Activated CD4-positive, alpha-beta T cell treated with anti-CD3 and anti-CD28 coated beads for 1 hour (primary cell): ENCODE measurements around the gene GRIK3.

ENCODE experiments used
- DNase-seq: peaks from one replicate; pipeline ENCODE4 v3.0.0-alpha.2; 2020

GRIK3 gene

DNA sequence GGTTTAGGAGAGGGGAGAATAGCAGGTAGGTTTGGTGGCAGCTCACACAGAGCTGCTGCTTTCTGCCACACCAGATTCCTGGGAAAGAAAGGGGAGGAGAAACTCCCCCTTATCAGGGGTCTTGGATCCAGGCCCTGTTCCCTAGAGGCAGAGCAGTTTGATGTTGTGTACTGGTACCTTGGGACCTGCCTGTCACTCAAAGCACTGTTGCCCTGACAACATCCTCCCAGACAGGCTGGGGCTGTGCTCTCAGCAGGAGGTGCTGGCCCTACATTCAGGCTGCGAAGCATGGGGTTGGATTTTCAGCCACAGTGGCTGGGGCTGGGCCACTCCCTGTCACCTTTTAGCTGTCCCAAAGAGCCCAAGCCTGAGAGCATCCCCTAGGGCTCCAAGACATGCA, 188.0 kb downstream of the GRIK3 start:
- DNase-seq: no peak

DNA sequence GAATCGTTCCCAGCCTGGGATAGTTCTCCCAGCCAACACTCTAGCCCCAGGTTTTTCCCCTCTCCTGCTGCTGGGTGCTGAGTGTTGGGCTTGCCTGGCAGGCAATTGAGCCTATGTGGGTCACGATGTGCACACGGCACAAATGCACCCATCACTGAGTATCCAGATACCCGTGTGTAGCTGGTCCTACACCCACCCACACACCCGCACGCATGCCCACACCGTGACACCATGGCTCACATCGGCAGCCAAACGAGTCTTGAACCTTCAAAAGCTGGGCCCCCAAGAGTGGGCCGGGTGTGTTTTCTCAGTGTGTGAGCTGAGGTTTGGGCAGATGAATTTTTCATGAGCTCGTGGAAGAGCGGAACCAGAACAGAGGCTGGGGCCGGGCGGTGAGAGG, 188.5 kb downstream of the GRIK3 start:
- DNase-seq: no peak

DNA sequence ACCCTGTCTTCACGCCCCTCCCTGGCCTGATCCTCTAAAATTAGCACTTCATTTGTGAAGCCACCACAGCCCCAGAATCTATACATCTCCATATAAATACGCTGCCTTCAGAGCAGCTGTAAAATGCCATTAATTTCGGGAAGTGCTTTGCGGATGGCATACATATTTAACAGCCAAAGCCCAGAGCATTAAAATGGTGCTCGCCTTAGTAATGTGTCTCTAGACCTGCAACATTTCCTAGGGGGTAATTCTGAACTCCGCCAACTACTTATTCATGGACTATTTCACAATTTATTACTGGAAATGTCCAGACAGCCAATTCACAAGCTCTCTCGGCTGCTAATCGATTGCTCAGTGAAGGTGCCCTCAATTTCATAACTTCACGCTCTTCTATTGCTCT, 189.4 kb downstream of the GRIK3 start:
- DNase-seq: no peak

DNA sequence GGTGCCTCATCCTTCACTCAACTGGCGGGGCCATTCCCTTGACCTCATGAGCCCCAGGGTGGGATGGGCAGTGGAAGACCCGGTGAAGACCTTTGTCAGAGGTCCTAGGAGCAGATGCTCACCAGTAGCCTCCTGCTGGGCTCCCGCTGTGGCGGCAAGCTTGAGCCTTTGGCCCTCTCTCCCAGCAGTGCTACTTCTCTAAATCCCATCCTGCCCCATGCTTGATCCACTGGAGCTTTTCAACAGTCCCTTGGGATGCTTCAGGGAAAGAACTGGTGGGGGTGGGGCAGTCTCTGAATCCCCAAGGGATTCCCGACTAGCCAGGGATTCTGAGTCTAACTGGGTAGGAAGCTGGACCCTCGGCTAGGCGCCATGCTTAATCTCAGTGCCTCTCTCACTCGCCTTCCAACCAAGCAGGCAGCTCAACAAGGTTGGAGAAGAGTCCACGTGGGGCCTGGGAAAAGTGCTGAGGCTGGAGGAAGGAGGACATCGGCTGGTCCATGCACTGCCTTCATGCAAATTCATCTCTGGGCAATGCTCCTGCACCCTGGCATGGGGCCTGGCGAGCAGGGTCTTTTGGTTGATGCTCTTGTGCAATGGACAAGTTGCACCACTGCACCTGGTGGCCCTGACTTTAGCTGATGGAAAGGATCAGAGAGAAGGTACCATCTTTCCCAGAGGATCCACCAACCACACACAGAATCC, 190.3 kb downstream of the GRIK3 start:
- no peak for DNase-seq

DNA sequence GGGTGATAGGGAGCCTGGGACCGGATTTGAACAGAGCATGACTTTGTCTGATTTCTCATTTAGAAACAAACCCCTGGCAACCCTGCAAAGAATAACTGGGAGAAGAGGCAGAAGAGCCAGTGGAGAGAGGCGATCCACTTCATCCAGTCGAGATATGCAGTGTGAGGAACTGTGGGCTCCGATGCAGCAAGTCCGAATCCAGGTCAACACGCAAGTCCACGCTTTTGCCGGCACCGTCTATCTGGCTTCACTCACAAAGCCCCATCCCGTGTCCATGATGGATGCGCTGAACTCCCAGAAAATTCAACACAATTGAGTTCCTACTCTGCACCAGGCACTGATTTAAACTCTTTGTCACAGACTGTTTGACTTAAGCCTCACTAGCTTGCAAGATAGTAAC, 191.3 kb downstream of the GRIK3 start:
- no peak for DNase-seq

DNA sequence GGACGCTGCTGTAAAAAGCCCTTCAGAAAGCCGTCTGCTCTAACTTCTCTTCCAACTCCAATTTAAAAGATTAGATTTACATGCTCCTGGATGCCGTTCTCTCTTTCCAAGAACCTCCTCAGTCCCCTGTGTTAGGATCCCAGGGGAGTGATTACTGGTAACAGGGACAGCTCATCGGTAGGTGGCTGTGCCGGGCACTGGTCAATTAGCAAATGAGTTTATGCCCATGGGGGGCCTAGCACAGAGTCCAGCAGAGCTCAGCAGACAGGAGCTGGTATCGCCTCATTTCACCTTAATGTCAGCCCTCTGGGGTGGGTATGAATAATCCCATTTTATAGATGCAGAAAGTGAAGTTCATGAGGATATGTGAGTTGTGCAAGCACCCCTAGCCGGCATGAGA, 191.9 kb downstream of the GRIK3 start:
- DNase-seq: no peak

DNA sequence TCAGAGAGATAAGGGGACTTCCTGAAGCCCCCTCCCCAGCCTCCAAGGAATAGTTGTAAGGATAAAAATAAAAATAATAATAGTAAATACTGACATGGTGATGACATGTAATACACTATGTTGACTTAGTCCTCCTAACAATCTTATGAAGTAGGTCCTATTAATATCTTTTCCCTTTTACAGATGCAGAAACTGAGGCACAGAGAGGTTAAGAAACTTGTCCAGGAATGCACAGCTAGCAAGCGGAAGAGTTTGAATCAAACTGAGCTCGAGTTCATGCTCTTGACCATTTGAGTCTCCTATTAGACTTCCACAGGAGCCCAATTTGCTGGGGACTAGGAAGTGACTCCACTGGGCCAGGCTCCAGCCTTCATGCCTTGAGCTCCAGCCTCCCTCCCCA, 194.8 kb downstream of the GRIK3 start:
- DNase-seq: no peak

DNA sequence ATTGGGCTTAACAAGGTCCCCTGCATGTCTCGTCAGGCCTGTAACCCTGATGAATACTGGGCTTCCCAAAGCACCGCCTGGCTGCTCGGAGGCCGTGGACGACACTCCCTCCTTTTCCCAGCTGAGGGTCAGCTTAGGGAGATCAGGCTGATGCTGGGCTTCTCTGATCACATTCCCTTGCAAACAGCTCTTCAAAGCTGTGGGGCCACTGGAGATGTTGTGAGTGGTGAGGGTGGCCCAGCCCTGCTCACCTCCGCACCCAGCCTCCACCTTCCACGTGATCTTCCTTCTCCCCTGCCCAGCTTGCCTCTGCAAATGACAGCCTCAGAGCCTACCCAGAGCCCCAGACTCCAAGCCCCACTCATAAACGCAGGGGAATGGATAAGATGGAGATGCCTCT, 195.4 kb downstream of the GRIK3 start:
- no peak for DNase-seq

DNA sequence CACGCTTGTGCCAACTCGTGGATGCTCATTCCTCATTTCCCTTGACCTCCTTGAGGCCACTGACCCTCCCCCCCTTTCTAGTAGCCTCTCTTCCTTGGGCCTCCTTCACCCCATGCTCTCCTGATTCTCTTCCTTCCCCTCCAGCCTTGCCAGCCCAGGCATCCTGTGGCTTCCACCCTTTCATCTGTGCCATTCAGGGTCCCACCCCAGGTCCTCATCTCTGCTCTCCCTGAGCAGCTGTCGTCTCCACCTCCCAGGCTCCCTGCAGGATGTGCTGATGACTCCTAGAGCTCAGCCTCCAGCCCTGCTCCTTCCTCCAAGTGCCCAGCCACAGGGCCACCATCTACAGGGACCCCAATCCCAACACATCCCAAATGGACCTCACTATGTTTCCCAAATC, 197.4 kb downstream of the GRIK3 start:
- no peak for DNase-seq

DNA sequence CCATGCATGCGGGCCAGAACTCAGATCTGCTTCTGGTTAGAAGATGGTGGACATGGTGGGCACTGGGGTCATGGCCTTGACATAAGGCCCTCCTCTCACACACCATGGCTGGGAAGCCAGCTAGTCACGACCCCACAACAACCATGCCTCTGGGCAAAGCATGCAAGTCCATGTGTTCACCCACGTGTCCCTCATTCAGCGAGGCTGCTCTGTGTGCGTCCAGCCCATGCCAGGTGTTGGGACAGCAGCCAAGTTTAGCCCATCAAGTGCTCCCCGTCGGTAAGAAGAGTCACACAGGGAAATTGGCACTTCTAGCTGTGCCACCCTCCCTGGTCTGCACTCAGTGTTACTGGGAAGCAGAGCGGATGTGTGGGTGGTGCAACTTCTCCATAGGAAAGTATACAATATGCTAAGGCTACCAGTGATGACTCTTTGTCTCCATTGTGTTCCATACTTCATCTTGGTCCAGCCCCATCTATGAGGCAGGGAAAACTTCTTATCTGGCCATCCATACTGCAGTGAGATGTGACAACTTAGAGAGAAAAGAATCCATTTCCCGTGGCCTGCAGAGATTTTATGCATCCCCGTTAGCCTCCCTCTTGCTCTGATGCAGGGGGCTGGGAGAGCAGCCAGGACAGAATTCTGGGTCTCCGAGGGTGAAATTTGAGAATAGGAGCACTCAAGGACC, 198.0 kb downstream of the GRIK3 start:
- no peak for DNase-seq

DNA sequence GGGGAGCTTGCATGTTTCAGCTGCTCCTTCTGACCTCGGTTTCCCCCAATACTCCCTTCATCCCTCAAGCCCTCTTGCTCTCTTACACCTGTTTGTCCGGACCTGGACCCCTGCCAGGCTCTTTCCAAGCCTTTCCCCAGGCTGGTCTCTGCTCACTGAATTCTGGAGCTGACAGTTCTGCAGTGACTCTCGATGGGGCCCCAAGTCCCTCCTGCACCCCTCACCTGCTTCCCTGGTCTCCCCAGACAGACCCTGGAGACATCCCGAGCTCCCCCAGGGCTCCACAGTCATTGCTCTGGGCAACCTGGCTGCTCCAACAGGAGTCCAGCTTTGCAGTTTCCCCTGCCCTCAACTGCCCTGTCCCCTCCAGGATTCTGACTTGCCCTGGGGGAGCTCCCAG, 198.6 kb downstream of the GRIK3 start:
- no peak for DNase-seq

DNA sequence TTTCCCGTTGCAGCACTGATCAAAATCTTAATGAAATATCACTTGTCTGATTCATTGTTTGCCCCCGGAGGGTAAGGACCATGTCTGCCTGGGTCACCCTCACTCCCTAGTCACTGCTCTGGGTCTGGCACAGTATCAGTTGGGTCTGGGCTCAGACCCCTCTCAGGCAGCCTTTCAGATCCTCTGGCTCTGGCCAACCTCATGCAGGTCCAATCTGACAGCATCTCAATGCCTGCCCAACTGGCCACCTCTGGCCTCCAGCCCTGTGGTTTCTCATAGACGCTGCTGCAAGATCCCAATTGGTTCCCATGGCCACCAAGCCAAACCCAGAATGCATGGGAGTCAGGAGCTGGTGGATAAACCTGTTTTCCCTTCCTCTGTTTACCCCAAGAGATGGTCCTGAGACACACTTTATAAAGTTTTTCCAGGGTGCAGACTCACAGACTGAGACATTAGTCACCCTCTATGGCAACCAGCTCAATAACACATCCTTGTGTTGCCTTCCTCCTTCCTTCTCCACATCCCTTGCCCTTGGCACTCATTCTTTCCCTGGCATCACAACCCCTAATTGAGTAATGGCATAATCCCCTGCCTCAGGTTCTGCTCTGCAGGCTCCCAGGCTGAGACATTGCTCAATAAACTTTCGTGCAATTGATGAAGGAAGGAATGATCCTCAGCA, 199.2 kb downstream of the GRIK3 start:
- no peak for DNase-seq

DNA sequence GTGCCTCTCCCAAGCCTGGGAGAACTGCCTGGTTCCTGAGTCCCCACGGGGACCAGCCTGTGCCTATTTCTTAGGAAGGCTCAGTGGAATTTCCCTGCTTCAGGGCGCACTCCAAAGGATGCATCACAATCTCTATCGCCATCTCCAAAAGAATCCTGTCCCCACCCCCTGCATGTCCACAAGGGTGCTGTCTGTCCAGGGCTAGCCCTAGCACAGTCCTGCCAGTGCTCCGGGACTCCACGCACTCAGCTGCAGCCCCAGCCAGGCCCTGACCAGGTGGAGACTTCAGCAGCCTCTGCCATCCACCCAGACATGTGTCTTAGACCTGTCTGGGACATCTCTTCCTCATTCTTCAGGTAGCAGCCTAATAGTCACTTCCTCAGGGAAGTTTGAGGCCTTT, 199.7 kb downstream of the GRIK3 start:
- DNase-seq: no peak

DNA sequence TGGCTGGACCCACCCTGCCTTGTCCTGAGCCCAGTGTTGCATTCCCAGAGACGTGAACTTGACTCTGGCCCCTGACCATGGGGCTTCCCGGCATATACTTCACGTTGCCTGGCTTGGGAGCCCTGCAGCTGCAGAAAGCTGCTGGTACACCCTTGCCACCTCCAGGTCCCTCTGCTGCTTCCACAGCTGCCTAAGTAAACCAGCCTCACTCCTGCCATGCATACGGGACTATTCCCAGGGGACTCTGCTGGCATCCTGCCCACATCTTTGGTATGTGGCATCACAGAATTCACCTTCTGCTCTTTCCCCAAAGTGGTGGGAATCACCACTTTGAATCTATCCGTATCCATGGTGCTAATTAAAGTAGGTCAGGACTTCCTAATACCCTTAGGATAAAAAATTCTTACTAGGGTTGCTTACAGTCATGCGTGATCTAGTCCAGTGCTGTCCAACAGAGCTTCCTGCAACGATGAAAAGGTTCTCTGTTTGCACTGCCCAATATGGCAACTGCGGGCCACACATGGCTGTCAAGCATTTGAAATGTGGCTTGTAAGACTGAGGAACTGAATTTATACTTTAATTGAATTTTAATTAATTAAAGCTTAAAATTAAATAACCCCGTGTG, 203.0 kb downstream of the GRIK3 start:
- no peak for DNase-seq

DNA sequence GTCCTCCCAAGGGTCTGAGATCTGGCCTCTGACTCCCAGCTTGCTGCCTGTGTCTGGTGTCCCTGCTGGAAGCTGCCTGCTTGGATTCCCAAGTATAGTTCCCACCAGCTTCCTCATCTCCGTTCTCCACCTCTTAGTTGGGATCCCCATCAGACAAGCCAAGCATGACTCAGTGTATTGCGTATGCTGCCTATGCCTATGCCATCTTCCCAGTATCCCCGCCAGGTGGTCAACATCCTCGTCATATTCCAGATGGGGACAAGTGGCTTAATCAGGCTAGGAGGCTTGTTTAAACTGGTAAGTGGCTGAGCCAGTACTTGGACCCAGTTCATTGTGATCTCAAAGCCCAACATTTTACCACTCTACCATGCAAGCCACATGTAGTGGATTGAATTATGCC, 204.4 kb downstream of the GRIK3 start:
- DNase-seq: no peak

DNA sequence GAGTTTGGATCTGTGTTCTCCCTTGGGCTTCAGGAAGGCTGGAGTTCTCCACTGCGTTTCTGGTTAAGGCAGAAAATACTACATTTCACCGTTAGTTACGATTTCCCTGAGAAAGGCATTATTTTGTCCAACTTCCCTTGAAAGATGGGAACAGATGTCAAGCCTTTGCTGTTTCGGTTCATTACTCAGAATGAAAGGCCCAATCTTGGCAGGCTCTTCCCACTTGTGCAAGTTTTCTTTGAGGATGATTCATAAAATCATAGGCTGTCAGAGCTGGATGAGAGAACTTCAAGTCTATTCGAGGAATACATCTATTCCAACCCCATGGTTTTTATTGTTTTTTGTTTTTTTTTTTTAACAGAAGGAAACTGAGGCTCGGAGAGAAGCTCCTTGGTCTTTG, 205.2 kb downstream of the GRIK3 start:
- no peak for DNase-seq

DNA sequence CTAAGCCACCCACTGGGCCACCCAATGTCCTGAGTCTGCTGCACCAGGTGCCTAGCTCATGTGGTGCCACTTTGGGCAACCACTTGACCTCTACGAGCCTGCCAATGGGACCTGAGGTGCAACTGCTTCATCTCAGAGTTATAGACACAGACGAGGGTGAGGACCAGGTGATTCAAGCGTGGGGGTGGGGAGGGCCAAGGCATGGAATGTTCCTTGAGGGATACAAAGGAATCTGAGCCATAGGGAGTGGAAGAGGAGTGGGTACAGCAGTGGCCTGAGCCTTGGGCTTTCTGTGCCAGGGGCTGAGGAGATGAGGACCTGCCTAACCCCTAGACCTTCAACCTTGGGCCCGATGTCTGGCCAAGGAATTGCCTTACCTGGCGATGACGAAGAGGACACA, 209.1 kb downstream of the GRIK3 start:
- DNase-seq: no peak

DNA sequence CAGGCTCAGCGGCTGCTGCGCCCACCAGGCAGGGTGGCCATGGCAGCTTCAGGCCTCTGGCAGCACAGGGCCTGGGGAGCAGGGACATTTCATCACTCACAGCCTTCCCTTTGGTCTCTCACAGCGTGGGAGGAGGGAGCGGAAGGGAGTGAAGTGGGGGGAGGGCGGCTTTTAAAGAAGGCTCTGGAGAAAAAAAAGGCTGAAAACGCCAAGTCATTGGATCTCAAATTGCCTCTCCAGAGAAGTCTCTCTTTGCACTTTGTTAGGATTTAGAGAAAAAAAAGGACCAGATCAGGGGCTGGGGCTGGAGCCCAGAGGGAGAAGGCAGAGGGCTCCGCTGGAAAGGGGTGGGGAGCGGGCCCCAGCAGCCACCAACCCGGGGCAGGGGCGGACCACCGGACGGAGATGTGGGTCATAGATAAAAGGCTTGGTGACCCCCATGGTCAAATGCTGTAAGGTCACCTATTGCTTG, 209.9 kb downstream of the GRIK3 start:
- no peak for DNase-seq

DNA sequence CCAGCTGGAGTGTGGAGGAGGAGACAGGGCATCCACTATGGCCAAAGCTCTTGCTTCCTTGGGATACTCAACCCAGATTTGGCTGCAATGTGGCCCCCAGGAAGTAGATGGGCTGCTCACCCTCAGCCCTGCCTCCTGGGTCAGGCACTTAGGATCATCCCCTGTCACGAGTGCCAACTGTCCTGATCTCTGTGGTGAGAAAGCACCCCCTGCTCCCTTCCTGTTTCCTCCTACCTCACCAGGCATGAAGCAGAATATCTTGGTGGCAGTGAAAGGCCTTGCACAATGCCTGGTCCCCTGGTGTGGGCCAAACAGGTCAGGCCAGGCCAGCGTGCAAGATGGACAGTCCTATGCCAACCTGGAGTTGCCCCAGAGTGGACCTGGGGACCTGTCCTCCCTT, 211.7 kb downstream of the GRIK3 start:
- no peak for DNase-seq

DNA sequence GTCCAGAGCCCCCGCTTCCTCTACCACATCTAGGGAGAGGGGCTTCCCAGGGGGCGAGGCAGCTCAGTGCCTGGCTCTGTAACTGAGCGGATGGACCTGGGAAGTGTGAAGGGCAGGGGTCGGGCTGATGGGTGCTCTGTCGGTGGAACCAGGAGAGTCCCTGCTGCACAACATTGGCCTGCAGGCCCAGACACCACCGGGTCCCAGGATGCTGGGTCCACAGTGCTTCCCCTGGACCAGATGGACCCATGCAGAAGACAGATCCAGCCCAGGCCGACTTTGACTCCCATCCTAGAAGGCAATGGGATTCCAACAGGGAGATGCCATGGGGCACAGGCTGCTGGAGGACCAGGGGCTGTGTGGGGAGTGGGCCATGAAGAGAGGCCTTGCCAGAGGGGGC, 212.9 kb downstream of the GRIK3 start:
- DNase-seq: no peak

DNA sequence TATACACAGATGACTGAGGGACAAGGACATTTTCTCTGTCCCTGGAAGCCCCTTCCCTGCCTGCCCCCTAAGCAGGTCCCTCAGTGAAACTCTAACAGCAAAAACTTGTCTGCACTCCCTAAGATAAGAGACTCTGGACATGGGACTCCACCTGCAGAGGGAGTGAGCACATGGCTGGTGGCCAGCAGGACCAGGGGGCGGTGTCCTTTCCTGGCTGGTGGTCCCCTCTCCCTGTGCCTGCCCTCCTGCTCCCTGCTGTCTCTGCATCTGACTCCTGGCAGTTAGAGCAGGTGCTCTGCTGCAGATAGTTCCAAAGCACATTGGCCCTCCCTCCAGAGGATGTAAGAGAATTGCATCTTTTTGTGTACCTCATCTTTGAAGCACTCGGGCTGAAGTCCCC, 215.5 kb downstream of the GRIK3 start:
- DNase-seq: no peak

DNA sequence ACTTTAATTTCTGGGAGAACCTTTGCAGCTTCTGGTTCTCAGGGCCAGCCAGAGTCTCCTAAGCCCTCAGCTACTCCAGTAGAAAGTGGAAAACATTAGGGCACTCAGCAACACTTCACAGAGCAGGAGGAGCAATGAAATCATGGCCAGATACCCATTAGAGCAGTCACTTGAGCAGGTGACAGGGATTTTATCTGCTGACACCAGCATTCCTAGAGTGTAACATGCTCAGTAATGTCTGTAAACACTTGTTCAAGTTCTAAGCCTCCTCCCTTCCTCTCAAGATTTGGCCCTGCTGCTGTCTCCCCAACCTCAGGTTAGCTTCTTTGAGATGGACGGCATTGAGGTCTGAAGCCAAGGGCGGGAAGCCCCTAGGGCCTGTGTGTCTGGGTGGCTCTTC, 218.0 kb downstream of the GRIK3 start:
- no peak for DNase-seq

DNA sequence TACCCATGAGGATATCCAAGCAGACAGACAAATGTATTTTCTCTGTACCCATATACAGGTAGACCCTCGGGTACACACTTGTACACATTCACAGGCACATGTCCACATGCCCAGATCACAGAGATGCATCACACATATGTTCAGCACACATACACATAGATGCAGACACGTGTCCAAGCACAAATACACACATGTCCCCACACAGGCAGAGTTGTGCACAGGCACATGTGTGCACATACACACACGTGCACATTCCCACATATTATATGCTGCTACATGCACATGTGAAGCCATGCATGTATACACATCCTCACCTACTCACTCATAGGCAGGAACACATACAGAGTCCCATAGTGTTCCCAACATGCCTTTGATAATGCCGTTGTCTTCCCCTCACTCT, 219.5 kb downstream of the GRIK3 start:
- DNase-seq: no peak

DNA sequence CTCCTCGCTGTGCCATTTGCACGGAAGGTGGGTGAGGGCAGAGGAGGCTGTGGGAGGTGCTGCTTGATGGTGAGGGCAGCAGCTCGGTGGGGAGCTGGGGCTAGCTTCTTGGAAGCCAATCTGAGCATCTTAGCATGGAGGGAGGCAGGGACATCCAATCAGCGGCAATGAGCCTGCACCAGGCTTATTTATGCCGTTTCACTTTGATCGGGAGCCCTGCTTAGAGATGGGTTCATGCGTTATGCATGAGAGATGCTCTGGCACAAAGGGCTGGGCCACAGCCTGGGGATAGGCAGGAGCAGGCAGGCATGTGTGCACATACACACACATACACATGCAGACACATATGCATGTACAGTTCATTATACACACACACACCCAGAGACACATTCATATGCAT, 220.2 kb downstream of the GRIK3 start:
- DNase-seq: no peak
